WTC11 (cell line): ENCODE data around the gene TLE5. TPM values are rescaled to one million over a fixed set of nuclear protein-coding genes. Genes with fewer than 3 reads are reported as not detected.

Experiments used
- ATAC-seq: fragments of 200-7000 bp; cut with Tn5 transposase; 2 replicates; pipeline ENCODE4 v1.10.0; 2021; ENCODE audit warnings: mild to moderate bottlenecking, moderate library complexity
- CTCF ChIA-PET: fragments of 300-600 bp; sonication (Branson Sonifier 250); formaldehyde crosslinking; loops from one replicate; lab custom pipeline; 2021; ENCODE audit warnings: antibody characterized with exemption; lab: Charles Lee
- POLR2A ChIA-PET: fragments of 350-600 bp; sonication (Branson Sonifier 250); formaldehyde crosslinking; loops from one replicate; lab custom pipeline; 2021; ENCODE audit warnings: antibody characterized with exemption; lab: Charles Lee
- DNase-seq: peaks from one replicate; pipeline ENCODE4 v3.0.0; 2021; ENCODE audit warnings: low spot score
- H3K27ac Mint-ChIP-seq: 2 replicates; pipeline ENCODE4 v1.8.0; 2021; ENCODE audit warnings: mixed read lengths
- H3K27me3 Mint-ChIP-seq: 2 replicates; pipeline ENCODE4 v1.8.0; 2021; ENCODE audit warnings: low read depth, mild to moderate bottlenecking, moderate library complexity, mixed read lengths
- H3K36me3 Mint-ChIP-seq: 2 replicates; pipeline ENCODE4 v1.8.0; 2021; ENCODE audit warnings: mixed read lengths
- H3K4me1 Mint-ChIP-seq: 2 replicates; pipeline ENCODE4 v1.8.0; 2022; ENCODE audit warnings: mixed read lengths
- H3K4me3 Mint-ChIP-seq: 2 replicates; pipeline ENCODE4 v1.8.0; 2021; ENCODE audit warnings: mild to moderate bottlenecking, moderate library complexity, mixed read lengths
- H3K9me3 Mint-ChIP-seq: 2 replicates; pipeline ENCODE4 v1.8.0; 2021; ENCODE audit warnings: mixed read lengths
- CREM ChIP-seq: sonication (generic); formaldehyde crosslinking; IDR thresholded peaks from 2 replicates; pipeline ENCODE4 v1.8.1; 2022; ENCODE audit warnings: mild to moderate bottlenecking, missing genetic modification reagents, moderate library complexity
- ETV6 ChIP-seq: sonication (generic); formaldehyde crosslinking; IDR thresholded peaks from 2 replicates; pipeline ENCODE4 v1.8.1; 2022; ENCODE audit warnings: mild to moderate bottlenecking, missing genetic modification reagents
- FOXK1 ChIP-seq: sonication (generic); formaldehyde crosslinking; IDR thresholded peaks from 2 replicates; pipeline ENCODE4 v1.8.0; 2022; ENCODE audit warnings: mild to moderate bottlenecking, moderate library complexity, missing genetic modification reagents
- FOXP1 ChIP-seq: sonication (generic); formaldehyde crosslinking; IDR thresholded peaks from 2 replicates; pipeline ENCODE4 v1.8.0; 2022; ENCODE audit warnings: missing genetic modification reagents, mild to moderate bottlenecking, moderate library complexity, borderline replicate concordance
- IRF2 ChIP-seq: sonication (generic); formaldehyde crosslinking; IDR thresholded peaks from 2 replicates; pipeline ENCODE4 v1.8.0; 2022; ENCODE audit warnings: low read depth, missing genetic modification reagents, borderline replicate concordance
- MXD4 ChIP-seq: fragments of 250-450 bp; sonication (Bioruptor Pico); IDR thresholded peaks from 2 replicates; pipeline ENCODE4 v1.8.0; 2021; ENCODE audit warnings: mild to moderate bottlenecking, moderate library complexity, borderline replicate concordance
- ZNF219 ChIP-seq: sonication (generic); formaldehyde crosslinking; IDR thresholded peaks from 2 replicates; pipeline ENCODE4 v1.8.0; 2023; ENCODE audit warnings: missing genetic modification reagents, mild to moderate bottlenecking, borderline replicate concordance
- ZNF396 ChIP-seq: fragments of 250-450 bp; sonication (Bioruptor Pico); IDR thresholded peaks from 2 replicates; pipeline ENCODE4 v1.8.0; 2021; ENCODE audit warnings: mild to moderate bottlenecking, moderate library complexity, borderline replicate concordance
- total RNA-seq: library from RNA; stranded (reverse); gene quantifications from 3 replicates; pipeline ENCODE4 v1.2.3, GENCODE V29; 2021
- TF ChIP-seq, protein P1 (sequence below): fragments of 250-450 bp; sonication (Bioruptor Pico); conservative IDR thresholded peaks from 2 replicates; pipeline ENCODE4 v1.9.0; 2021; ENCODE audit warnings: mild to moderate bottlenecking
- TF ChIP-seq, protein P2 (sequence below): fragments of 250-450 bp; sonication (Bioruptor Pico); IDR thresholded peaks from 2 replicates; pipeline ENCODE4 v2.1.2; 2022; ENCODE audit warnings: mild to moderate bottlenecking, moderate library complexity
- TF ChIP-seq, protein P3 (sequence below): fragments of 200-600 bp; IDR thresholded peaks from 2 replicates; pipeline ENCODE4 v1.8.0; 2022; ENCODE audit warnings: antibody characterized with exemption
- TF ChIP-seq, protein P4 (sequence below): sonication (generic); formaldehyde crosslinking; IDR thresholded peaks from 2 replicates; pipeline ENCODE4 v1.8.0; 2022; ENCODE audit warnings: mild to moderate bottlenecking, missing genetic modification reagents
- TF ChIP-seq, protein P5 (sequence below): sonication (generic); formaldehyde crosslinking; IDR thresholded peaks from 2 replicates; pipeline ENCODE4 v1.8.1; 2023; ENCODE audit warnings: mild to moderate bottlenecking, missing genetic modification reagents
- TF ChIP-seq, protein P6 (sequence below): sonication (generic); formaldehyde crosslinking; IDR thresholded peaks from 2 replicates; pipeline ENCODE4 v1.8.0; 2023; ENCODE audit warnings: mild to moderate bottlenecking, missing genetic modification reagents

TLE5 gene
- total RNA-seq, 1 experiment from 2014 or later: 246 TPM

DNA sequence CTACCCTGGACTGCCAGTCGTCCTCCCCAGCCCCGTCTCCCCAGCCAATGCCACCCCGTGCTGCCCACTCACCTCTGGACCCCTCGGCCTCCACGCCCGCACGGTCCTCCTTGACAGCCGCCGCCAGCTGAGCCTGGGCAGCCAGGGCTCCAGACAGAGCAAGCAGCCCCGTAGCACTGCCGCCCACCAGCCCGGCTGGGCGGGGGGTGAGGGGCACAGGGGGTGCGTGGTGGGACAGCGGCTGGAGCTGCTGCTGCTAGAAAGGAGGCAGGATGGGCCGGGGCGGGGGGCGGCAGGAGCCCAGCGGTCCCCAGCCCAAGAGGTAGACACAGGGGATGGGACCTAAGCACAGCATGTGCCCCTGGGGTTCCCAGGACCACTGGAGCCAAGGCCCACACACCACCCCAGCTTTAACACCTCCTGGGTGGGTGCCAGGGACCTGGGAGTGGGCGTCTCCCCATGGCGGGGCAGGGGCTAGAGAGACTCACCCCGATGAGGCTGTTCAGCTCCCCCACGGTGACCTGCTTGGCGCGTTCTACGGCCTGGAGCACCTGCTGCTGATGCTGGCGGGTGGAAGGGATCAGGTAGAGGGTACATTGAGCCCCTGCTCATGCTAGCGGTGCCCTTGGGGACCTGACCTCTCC is 43.0 kb downstream of the TLE5 start:
- Mint-ChIP-seq H3K27ac (no peak overlapping the region), H3K36me3 (no peaks in the 10 kb centered on the region), H3K27me3 (peaks cover 4% of the 10 kb centered on the region)
- TF ChIP-seq, protein P1, sequence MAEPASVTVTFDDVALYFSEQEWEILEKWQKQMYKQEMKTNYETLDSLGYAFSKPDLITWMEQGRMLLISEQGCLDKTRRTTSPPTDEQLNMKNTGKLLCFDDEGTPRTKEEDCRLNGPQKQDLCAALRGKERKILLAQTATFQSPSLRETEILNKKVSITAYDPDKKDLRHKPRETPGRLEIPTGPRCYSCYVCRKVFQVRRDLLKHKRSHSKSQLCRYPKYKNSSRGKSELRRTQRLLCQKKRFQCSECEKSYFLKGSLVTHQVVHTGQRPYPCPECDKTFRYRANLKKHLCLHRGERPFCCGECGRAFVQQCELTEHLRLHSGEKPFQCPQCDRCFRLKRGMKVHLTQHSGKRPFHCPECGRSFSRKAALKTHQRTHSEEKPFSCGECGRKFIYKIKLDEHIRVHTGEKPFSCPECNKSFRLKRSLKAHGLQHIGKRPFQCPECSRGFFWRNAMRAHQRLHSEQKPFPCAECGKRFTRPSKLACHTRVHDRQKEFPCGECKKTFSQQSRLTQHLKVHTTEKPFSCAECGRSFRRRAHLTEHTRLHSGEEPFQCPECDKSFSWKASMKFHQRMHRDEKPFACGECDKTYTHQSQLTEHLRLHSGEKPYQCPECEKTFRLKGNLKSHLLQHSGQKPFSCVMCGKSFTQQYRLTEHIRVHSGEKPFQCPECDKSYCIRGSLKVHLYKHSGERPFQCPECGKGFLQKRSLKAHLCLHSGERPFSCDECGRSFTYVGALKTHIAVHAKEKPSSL: no peak
- TF ChIP-seq, protein P2, sequence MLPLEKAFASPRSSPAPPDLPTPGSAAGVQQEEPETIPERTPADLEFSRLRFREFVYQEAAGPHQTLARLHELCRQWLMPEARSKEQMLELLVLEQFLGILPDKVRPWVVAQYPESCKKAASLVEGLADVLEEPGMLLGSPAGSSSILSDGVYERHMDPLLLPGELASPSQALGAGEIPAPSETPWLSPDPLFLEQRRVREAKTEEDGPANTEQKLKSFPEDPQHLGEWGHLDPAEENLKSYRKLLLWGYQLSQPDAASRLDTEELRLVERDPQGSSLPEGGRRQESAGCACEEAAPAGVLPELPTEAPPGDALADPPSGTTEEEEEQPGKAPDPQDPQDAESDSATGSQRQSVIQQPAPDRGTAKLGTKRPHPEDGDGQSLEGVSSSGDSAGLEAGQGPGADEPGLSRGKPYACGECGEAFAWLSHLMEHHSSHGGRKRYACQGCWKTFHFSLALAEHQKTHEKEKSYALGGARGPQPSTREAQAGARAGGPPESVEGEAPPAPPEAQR: no peak
- TF ChIP-seq, protein P3, sequence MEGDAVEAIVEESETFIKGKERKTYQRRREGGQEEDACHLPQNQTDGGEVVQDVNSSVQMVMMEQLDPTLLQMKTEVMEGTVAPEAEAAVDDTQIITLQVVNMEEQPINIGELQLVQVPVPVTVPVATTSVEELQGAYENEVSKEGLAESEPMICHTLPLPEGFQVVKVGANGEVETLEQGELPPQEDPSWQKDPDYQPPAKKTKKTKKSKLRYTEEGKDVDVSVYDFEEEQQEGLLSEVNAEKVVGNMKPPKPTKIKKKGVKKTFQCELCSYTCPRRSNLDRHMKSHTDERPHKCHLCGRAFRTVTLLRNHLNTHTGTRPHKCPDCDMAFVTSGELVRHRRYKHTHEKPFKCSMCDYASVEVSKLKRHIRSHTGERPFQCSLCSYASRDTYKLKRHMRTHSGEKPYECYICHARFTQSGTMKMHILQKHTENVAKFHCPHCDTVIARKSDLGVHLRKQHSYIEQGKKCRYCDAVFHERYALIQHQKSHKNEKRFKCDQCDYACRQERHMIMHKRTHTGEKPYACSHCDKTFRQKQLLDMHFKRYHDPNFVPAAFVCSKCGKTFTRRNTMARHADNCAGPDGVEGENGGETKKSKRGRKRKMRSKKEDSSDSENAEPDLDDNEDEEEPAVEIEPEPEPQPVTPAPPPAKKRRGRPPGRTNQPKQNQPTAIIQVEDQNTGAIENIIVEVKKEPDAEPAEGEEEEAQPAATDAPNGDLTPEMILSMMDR: no peak
- TF ChIP-seq, protein P4, sequence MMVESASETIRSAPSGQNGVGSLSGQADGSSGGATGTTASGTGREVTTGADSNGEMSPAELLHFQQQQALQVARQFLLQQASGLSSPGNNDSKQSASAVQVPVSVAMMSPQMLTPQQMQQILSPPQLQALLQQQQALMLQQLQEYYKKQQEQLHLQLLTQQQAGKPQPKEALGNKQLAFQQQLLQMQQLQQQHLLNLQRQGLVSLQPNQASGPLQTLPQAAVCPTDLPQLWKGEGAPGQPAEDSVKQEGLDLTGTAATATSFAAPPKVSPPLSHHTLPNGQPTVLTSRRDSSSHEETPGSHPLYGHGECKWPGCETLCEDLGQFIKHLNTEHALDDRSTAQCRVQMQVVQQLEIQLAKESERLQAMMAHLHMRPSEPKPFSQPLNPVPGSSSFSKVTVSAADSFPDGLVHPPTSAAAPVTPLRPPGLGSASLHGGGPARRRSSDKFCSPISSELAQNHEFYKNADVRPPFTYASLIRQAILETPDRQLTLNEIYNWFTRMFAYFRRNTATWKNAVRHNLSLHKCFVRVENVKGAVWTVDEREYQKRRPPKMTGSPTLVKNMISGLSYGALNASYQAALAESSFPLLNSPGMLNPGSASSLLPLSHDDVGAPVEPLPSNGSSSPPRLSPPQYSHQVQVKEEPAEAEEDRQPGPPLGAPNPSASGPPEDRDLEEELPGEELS (CRISPR knock-in tag): no peak
- TF ChIP-seq MXD4 (no peak), IRF2 (CRISPR knock-in tag) (no peak), ZNF219 (CRISPR knock-in tag) (no peak), ETV6 (CRISPR knock-in tag) (no peak), CREM (no peak), FOXK1 (no peak), ZNF396 (no peak), FOXP1 (CRISPR knock-in tag) (no peak)
- TF ChIP-seq, protein P5, sequence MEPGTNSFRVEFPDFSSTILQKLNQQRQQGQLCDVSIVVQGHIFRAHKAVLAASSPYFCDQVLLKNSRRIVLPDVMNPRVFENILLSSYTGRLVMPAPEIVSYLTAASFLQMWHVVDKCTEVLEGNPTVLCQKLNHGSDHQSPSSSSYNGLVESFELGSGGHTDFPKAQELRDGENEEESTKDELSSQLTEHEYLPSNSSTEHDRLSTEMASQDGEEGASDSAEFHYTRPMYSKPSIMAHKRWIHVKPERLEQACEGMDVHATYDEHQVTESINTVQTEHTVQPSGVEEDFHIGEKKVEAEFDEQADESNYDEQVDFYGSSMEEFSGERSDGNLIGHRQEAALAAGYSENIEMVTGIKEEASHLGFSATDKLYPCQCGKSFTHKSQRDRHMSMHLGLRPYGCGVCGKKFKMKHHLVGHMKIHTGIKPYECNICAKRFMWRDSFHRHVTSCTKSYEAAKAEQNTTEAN (CRISPR knock-in tag): no peak
- TF ChIP-seq, protein P6, sequence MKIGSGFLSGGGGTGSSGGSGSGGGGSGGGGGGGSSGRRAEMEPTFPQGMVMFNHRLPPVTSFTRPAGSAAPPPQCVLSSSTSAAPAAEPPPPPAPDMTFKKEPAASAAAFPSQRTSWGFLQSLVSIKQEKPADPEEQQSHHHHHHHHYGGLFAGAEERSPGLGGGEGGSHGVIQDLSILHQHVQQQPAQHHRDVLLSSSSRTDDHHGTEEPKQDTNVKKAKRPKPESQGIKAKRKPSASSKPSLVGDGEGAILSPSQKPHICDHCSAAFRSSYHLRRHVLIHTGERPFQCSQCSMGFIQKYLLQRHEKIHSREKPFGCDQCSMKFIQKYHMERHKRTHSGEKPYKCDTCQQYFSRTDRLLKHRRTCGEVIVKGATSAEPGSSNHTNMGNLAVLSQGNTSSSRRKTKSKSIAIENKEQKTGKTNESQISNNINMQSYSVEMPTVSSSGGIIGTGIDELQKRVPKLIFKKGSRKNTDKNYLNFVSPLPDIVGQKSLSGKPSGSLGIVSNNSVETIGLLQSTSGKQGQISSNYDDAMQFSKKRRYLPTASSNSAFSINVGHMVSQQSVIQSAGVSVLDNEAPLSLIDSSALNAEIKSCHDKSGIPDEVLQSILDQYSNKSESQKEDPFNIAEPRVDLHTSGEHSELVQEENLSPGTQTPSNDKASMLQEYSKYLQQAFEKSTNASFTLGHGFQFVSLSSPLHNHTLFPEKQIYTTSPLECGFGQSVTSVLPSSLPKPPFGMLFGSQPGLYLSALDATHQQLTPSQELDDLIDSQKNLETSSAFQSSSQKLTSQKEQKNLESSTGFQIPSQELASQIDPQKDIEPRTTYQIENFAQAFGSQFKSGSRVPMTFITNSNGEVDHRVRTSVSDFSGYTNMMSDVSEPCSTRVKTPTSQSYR (CRISPR knock-in tag): no peak
- TF ChIP-seq, all 79 proteins: peak for 0
- DNase-seq (no peak), ATAC-seq (no peak)
- H3K9me3 Mint-ChIP-seq: no peaks in the 10 kb centered on the region
- CTCF ChIA-PET: no interaction called here
- H3K4me1 Mint-ChIP-seq: peaks cover 11% of the 10 kb centered on the region
- POLR2A ChIA-PET: no interaction called here
- no peak overlapping the region for H3K4me3 Mint-ChIP-seq
